Adipocyte (in vitro differentiated cells): Measurements from ENCODE around the gene BACH1.
A peak's percentile ranks its signal among the peaks of the same experiment; 100 is the strongest.
"Not testable (repeated sequence)": the region's sequence is repeated elsewhere in the genome, so short reads cannot be mapped to it uniquely, and the experiment has no call there.

ENCODE experiments used
- DNase-seq: peaks from one replicate; pipeline ENCODE4 v3.0.0-alpha.2; 2015; ENCODE audit warnings: low read depth
- H3K27me3 ChIP-seq: replicated peaks from 2 replicates; pipeline ENCODE4 v1.7.0; 2013; ENCODE audit warnings: mild to moderate bottlenecking, low read length, moderate library complexity; ENCODE audit not compliant: control insufficient read depth, insufficient read depth
- H3K36me3 ChIP-seq: 2 replicates; pipeline ENCODE4 v1.7.0; 2013; ENCODE audit warnings: low read length, mild to moderate bottlenecking, moderate library complexity; ENCODE audit not compliant: control insufficient read depth, insufficient read depth, severe bottlenecking
- H3K4me1 ChIP-seq: 2 replicates; pipeline ENCODE4 v1.7.0; 2013; ENCODE audit warnings: mild to moderate bottlenecking, low read length, moderate library complexity; ENCODE audit not compliant: control insufficient read depth, insufficient read depth
- H3K4me3 ChIP-seq: 2 replicates; pipeline ENCODE4 v1.7.0; 2013; ENCODE audit warnings: mild to moderate bottlenecking, low read length, moderate library complexity
- H3K9ac ChIP-seq: 2 replicates; pipeline ENCODE4 v1.7.0; 2013; ENCODE audit warnings: mild to moderate bottlenecking, low read length, moderate library complexity
- H3K9me3 ChIP-seq: 2 replicates; pipeline ENCODE4 v1.7.0; 2013; ENCODE audit warnings: mild to moderate bottlenecking, low read length, moderate library complexity; ENCODE audit not compliant: control insufficient read depth

Gene BACH1

DNA sequence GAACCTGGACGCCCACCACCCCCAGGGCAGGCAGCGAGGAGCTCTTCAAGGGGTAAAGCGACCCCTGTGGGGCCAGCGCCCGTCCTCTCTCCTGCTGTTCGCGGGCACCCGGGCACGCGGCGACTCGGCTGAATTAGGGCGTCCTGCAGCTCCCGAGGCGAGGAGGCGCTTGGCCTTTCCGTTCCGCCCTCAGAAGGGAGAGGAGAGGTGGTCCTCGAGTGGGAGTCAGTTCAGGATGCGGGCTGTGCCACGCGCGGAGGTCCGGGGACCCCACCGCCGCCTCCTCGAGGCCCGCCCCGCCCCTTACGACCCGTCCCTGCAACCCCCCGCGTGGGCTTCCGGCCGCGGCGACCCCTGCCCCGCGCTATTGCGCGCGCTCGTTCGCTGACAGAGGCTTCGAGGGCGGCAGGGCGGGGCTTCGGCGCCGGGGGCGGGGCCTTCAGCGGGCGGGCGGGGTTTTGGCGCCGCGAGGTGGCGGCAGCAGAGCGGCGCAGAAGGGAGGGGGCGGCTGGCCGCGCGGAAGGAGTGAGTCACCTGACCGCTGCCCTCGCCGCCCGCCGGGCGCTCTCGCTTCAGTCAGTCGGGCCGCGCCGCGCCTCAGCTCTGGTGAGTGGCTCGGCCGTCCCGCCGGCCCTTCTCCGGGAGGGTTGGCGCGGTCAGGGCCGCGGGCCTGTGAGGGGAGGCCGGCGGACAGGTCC lies at the start of gene BACH1:
BACH1 (plus strand) TSS at position 575 of the 698 bp plus-strand sequence. CDS start 22,359 bp downstream, outside the sequence.
- no peaks in the 10 kb centered on the region for H3K27me3 ChIP-seq

DNA sequence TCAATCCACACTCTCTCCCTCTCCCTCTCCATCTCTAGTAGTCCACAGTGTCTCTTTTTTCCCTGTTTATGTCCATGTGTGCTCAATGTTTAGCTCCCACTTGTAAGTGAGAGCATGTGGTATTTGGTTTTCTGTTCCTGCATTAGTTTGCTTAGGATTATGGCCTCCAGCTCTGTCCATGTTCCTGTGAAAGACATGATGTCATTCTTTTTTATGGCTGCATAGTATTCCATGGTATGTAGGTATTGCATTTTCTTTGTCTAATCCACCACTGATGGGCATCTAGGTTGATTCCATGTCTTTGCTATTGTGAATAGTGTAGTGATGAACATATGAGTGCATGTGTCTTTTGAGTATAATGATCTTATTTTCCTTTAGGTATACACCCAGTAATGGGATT lies 49.4 kb upstream of the BACH1 start:
- H3K4me3 ChIP-seq, H3K4me1 ChIP-seq, H3K27me3 ChIP-seq, DNase-seq, H3K9ac ChIP-seq, H3K36me3 ChIP-seq: not testable (repeated sequence)
- H3K9me3 ChIP-seq: peaks cover 12% of the 10 kb centered on the region

More for the DNA sequence above, at the start of gene BACH1:
- peak; percentile 97 for DNase-seq
- H3K9ac ChIP-seq: peak within 1 kb of the TSS; percentile 92
- peaks cover 39% of the 10 kb centered on the region for H3K4me1 ChIP-seq
- peak within 1 kb of the TSS; percentile 97 for H3K4me3 ChIP-seq
- no peaks in the 10 kb centered on the region for H3K36me3 ChIP-seq
- no peaks in the 10 kb centered on the region for H3K9me3 ChIP-seq

DNA sequence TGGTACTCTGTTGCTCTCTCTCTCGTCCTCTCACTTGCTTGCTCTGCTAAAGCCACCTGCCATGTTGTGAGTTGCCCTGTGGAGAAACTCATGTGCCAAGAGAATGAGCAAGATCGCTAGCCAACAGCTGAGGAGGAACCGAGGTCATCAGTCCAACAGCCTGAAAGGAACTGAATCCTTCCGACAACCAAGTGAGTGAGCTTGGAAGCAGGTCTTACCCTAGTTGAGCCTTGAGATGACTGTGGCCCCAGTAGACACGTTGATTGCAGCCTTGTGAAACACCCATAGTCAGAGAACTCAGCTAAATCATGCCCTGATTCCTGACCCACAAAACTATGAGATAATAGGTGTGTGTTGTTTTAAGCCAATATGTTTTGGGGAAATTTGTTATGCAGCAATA lies 48.1 kb upstream of the BACH1 start:
- no peak overlapping the region for H3K9ac ChIP-seq
- no peak overlapping the region for H3K4me3 ChIP-seq
- H3K36me3 ChIP-seq: no peaks in the 10 kb centered on the region
- DNase-seq: no peak
- H3K9me3 ChIP-seq: peaks cover 15% of the 10 kb centered on the region
- peaks cover 9% of the 10 kb centered on the region for H3K4me1 ChIP-seq
- no peaks in the 10 kb centered on the region for H3K27me3 ChIP-seq

DNA sequence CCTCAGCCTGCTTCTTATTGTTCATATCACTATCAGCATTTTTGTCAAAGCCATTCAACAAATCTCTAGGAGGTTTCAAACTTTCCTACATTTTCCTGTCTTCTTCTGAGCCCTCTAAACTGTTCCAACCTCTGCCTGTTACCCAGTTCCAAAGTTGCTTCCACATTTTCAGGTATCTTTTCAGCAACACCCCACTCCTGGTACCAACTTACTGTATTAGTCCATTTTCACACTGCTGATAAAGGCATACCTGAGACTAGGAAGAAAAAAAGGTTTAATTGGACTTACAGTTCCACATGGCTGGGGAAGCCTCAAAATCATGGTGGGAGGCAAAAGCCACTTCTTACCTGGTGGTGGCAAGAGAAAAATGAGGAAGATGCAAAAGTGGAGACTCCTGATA lies 44.9 kb upstream of the BACH1 start:
- H3K9ac ChIP-seq, H3K36me3 ChIP-seq, DNase-seq, H3K27me3 ChIP-seq, H3K4me1 ChIP-seq: not testable (repeated sequence)
- Histone ChIP-seq H3K9me3 (peaks cover 15% of the 10 kb centered on the region), H3K4me3 (peak overlapping the region; percentile 21)

DNA sequence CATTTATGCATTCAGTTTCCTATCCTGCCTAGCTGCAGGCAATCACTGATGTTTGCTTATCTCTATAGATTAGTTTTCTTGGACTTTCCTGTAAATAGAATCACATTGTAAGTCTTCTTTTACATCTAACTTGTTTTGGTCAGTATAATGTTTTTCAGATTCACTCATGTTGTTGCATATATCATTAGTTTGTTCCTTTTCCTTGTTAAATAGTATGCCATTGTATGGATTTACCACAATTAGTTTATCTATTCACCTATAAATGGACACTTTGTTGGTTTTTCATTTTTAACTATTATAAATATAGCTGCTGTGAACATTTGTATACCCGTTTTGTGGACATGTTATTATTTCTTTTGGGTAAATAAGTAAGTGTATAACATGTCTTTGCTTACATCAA lies 44.2 kb upstream of the BACH1 start:
- Histone ChIP-seq H3K36me3 (no peaks in the 10 kb centered on the region), H3K9me3 (peaks cover 15% of the 10 kb centered on the region)

DNA sequence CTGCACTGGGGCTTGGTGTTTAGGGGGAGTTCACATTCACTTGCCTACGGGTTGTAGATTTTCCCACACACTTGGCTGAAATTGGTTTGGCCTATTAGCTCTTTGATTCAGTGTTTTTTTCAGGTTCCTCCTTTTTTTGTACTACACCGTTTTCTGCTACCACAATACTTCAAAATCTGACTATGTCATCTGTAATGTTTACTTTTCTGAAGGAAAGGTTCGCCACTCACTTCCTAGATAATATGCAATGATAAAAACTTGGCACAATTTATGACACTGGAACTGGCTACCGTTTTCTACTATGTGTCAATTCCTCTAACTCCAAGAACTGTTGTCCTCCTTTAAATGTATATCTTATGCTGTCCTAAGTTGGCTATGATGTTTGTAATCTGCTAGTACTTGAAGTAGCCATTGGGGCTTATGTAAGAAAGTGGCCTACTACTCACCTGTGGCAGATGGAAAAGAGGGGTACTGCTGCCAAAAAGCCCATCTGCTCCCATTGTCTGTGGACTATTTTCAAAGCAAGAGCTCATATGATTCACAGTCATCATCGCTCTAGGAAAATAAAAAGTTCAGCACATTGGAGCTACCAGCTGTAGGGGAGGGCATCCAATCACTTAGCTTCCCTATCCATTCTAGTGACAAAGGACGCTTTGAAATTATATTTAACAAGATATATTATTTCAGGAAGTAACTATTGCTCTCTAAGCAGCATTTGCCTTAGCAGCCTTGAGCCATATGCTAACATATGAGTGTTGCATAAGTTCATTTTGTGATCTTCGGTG lies 42.4 kb upstream of the BACH1 start:
- DNase-seq: no peak

More for the DNA sequence above, 44.2 kb upstream of the BACH1 start:
- Histone ChIP-seq H3K4me1 (peaks cover 12% of the 10 kb centered on the region), H3K27me3 (no peaks in the 10 kb centered on the region), H3K9ac (no peak overlapping the region), H3K4me3 (no peak overlapping the region)
- DNase-seq: no peak

DNA sequence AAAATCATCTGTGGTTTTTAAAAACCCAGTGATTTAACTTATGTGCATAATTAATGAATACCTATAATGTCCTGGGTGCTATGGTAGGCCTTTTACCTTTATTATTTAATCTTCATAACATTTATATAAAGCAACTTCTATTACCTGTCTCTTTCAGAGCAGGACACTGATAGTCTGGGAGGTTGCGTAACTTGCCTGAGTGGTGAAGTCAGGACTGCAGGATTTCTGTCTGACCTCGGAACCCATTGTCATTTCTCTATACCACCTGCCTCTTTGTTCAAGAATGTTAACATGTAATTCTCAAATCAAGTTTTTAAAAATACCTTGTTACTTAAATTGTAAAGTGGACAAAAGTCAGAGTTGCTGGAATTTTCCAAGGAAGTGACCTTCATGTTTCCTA lies 41.0 kb upstream of the BACH1 start:
- Histone ChIP-seq H3K4me3 (no peak overlapping the region), H3K36me3 (no peaks in the 10 kb centered on the region), H3K9me3 (peaks cover 15% of the 10 kb centered on the region), H3K9ac (no peak overlapping the region), H3K27me3 (no peaks in the 10 kb centered on the region), H3K4me1 (peaks cover 13% of the 10 kb centered on the region)
- DNase-seq: peak; percentile 15

More for the DNA sequence above, 42.4 kb upstream of the BACH1 start:
- Histone ChIP-seq H3K36me3 (no peaks in the 10 kb centered on the region), H3K9me3 (peaks cover 15% of the 10 kb centered on the region), H3K9ac (no peak overlapping the region), H3K4me3 (no peak overlapping the region), H3K27me3 (no peaks in the 10 kb centered on the region), H3K4me1 (peaks cover 13% of the 10 kb centered on the region)

DNA sequence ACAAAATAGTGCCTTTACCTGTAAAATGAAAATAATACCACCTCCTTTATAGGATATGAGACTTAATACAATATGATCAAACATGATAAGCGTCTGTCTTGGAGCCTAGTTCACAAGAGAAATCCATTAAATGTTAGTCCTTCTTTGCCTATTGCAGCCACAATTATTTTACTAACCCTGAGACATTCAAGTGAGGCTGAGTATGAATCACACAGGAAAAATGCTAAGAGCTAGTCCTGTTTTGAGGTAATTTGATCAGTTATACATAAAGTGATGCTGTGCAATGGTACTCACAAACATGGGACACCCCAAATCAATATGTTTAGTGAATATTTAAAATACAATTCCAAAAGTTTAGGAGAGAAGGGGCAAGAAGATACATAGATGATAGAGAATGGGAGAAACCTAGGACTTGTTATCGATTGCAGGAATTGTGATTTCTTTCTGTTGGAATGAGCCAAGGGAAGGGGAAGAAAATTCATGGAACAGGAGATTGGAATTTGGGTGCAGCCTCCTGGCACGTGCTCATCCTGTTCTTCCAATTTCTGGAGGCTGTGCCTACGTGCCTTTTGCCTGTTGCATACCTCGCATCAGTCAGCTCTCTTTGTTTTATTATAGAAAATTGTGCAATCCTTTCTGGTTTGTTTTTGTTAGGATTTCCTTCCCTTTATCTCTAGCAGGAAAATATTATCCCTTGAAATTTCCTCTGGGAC lies 39.9 kb upstream of the BACH1 start:
- H3K27me3 ChIP-seq: no peaks in the 10 kb centered on the region
- H3K4me3 ChIP-seq: peak overlapping the region; percentile 36
- peak overlapping the region; percentile 52 for H3K9ac ChIP-seq
- H3K36me3 ChIP-seq: no peaks in the 10 kb centered on the region
- H3K9me3 ChIP-seq: peaks cover 8% of the 10 kb centered on the region
- H3K4me1 ChIP-seq: peaks cover 13% of the 10 kb centered on the region
- peak; percentile 84 for DNase-seq

DNA sequence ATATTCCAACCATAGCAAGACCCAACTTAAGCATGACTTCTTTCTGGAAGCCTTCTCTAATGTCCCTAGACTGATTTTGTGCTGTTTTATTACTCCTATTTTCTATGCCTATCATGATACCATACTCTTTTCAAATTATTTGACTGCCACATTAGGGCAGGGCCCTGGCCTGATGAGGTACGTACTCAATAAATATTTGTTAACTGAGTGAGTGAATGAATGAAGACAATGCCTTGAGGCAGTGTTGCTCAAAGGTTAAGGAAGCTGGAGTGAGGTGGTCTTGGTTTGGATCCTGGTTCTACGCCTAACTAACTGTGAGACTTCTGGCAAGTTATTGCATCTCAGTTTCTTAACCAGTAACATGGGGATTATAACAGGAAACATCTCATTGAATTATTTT lies 38.3 kb upstream of the BACH1 start:
- Histone ChIP-seq H3K27me3 (no peaks in the 10 kb centered on the region), H3K4me1 (peaks cover 13% of the 10 kb centered on the region), H3K4me3 (no peak overlapping the region), H3K9me3 (no peaks in the 10 kb centered on the region), H3K9ac (no peak overlapping the region), H3K36me3 (no peaks in the 10 kb centered on the region)
- no peak for DNase-seq

DNA sequence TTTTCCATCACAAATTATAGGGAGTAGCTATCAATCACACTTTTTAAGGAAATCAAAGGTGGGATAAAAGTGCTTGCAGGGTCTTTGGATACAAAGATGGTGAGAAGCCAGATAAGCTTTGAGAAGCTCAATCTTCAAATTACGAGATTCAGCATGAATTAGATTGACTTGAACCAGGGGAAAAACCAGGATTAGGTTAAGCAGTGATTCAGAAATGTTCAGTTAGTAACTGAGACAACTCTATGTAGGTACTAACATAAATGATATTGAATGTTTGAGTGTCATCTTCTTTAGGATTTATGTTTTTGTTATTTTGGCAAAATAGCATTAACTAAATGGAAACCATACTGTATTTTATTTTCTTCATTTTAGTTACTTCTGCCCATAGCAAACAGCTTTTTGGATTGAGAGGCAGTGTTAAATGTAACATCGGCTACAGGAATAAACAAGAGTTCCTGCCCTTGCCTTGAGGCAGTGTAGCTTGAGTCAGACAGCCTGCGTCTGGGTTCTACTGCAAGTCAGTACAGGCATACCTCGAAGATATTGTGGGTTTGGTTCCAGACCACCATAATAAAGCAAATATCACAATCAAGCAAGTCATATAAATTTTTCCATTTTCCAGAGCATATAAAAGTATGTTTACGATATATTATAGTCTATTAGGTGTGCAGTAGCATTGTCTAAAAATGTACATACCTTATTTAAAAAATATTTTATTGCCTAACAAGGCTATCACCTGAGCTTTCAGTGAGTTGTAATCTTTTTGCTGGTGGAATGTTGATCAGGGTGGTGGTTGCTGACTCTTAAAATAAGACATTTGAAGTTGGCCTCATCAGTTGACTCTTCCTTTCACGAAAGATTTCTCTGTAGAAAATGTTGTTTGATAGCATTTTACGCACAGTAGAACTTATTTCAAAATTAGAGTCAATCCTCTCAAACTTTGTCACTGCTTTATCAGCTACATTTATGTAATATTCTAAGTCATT lies 36.9 kb upstream of the BACH1 start:
- peak; percentile 56 for DNase-seq
- Histone ChIP-seq H3K4me1 (peaks cover 13% of the 10 kb centered on the region), H3K36me3 (no peaks in the 10 kb centered on the region), H3K4me3 (no peak overlapping the region), H3K27me3 (no peaks in the 10 kb centered on the region), H3K9ac (no peak overlapping the region), H3K9me3 (no peaks in the 10 kb centered on the region)
